Sigmoid colon (tissue), 7 donors: Measurements from ENCODE around the gene ABHD16A. TPM values are rescaled to one million over a fixed set of nuclear protein-coding genes. Genes with fewer than 3 reads are reported as not detected.

Experiments
- DNase-seq: peaks from one replicate; pipeline ENCODE4 v3.0.0-alpha.2; 2019
- H3K27ac ChIP-seq, 4 donors: fragments of 200-600 bp; sonication (generic); one replicate each; pipeline ENCODE4 v1.5.1; 2016 to 2019; ENCODE audit warnings: mild to moderate bottlenecking in 1 of 4
- H3K27me3 ChIP-seq, 3 donors: fragments of 200-600 bp; sonication (generic); one replicate each; pipeline ENCODE4 v1.5.1; 2019; ENCODE audit warnings: mild to moderate bottlenecking in 1 of 3
- H3K36me3 ChIP-seq, 4 donors: fragments of 200-600 bp; sonication (generic); one replicate each; pipeline ENCODE4 v1.5.1; 2016 to 2019
- H3K4me1 ChIP-seq, 4 donors: fragments of 200-600 bp; sonication (generic); one replicate each; pipeline ENCODE4 v1.5.1; 2017 to 2019
- H3K4me3 ChIP-seq, 4 donors: fragments of 200-600 bp; sonication (generic); one replicate each; pipeline ENCODE4 v1.5.1; 2017 to 2019; ENCODE audit warnings: mild to moderate bottlenecking in 2 of 4, moderate library complexity in 1 of 4
- H3K9me3 ChIP-seq, 4 donors: fragments of 200-600 bp in 3 of 4; sonication (generic) in 3 of 4; one replicate each; pipeline versions ENCODE4 v1.5.1 to v1.6.1; 2013 to 2019
- CTCF ChIP-seq, 4 experiments: fragments of 450-650 bp in 3 of 4; fragments of 200-600 bp in 1 of 4; IDR thresholded peaks; one replicate each; pipeline ENCODE4 v1.5.1; 2016 to 2019; ENCODE audit warnings: antibody characterized with exemption in 4 of 4, mild to moderate bottlenecking in 3 of 4, moderate library complexity in 2 of 4
- EP300 ChIP-seq, 4 donors: sonication (generic); formaldehyde crosslinking; IDR thresholded peaks; one replicate each; pipeline ENCODE4 v1.6.1; 2017; ENCODE audit warnings: antibody characterized with exemption in 4 of 4
- POLR2A ChIP-seq, 2 donors: fragments of 450-650 bp; IDR thresholded peaks; one replicate each; pipeline ENCODE4 v1.6.1; 2016; ENCODE audit warnings: antibody characterized with exemption in 2 of 2, mild to moderate bottlenecking in 2 of 2, moderate library complexity in 2 of 2
- POLR2AphosphoS5 ChIP-seq, 4 donors: sonication (generic); formaldehyde crosslinking; IDR thresholded peaks; one replicate each; pipeline ENCODE4 v1.6.1; 2017; ENCODE audit warnings: antibody characterized with exemption in 4 of 4
- WGBS, 2 donors: extraction: QIAGEN DNeasy Blood & Tissue Kit; methylation state at CpG; one replicate each; pipeline ENCODE4 v1.1.7; 2013; 5-methylcytosine and 5-hydroxymethylcytosine counted together
- intact Hi-C: fragments of 100-400 bp; cut with DNase I; formaldehyde crosslinking; loops from one replicate; pipeline ENCODE4 v1.15.1; 2023
- polyA plus RNA-seq, 3 donors: library from polyadenylated mRNA; stranded (reverse); fragments of 200-250 nt; gene quantifications; one replicate each; pipeline ENCODE4 v1.2.3, GENCODE V29; 2013
- total RNA-seq, 4 donors: library from RNA; depleted of rRNA; stranded (reverse); fragments of >200 nt; gene quantifications; one replicate each; pipeline ENCODE4 v1.1.0, GENCODE V29; 2016
- donor health status: healthy with polysubstance abuse.
- donor health status: Bipolar disorder and iron deficiency.
- donor health status: healthy.

The ABHD16A gene
- total and polyA plus RNA-seq, 7 donors: 16.9 to 63.4 (median 40.3) TPM

DNA sequence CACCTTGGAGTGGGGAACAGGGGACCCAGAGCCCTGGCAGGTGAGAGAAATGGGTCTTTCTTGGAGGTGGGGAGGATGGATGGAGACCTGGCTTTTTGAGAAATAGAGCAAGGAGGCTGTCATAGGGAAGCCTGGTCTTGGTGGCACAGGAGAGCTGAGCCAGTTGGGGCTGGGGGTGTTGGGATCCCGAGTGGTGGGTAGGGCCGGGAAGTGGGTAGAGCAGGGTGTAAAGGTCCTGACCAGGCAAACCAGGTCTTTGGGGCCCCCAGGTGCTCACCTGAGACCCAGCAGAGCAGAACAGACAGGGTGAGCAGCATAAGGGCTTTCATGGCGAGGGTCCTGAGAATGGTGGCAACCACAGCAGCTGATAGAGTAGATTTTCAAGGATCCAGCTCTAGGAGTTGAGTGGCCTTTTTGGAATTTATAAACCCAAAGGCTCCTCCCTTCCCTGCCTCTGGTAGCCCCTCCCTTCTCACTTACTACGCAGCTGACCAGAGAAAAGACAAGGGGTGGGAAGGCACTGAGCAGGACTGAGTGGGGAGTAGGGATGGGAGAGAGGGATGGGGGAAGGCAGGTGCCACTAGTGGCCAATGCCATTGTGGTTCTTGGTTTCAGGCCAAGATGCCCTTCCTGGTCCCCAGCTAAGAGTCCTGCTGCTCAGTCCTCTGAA is 18.4 kb upstream of the ABHD16A start, which contains the start of gene LY6G6C:
LY6G6C (minus strand) TSS at position 396 of the 670 bp plus-strand sequence; CDS start at position 329, 67 bp downstream.
- TF ChIP-seq CTCF (IDR thresholded peaks at IDR 0.05) (no peak), EP300 (IDR thresholded peaks at IDR 0.05) (no peak), POLR2AphosphoS5 (IDR thresholded peaks at IDR 0.05) (no peak), POLR2A (IDR thresholded peaks at IDR 0.05) (no peak)
- Histone ChIP-seq H3K27ac (no peak within 1 kb of the TSS), H3K4me1 (no peaks in the 10 kb centered on the region), H3K27me3 (no peaks in the 10 kb centered on the region), H3K4me3 (no peak within 1 kb of the TSS), H3K36me3 (peaks cover 0 to 11% (median 4%) of the 10 kb centered on the region in 4 donors), H3K9me3 (no peaks in the 10 kb centered on the region)
- no peak for DNase-seq
- WGBS, 2 donors: 84 to 91% methylated on average over 4 of the region's 4 CpGs
- intact Hi-C loops: no loop called here

GRCh38 chr6:31720196-31720770 is 17.2 kb upstream of the ABHD16A start:
- intact Hi-C loops: no loop called here
- 43 to 79% methylated on average over 5 of the region's 5 CpGs for WGBS, 2 donors
- TF ChIP-seq POLR2AphosphoS5 (IDR thresholded peaks at IDR 0.05) (no peak), EP300 (IDR thresholded peaks at IDR 0.05) (no peak), POLR2A (IDR thresholded peaks at IDR 0.05) (no peak), CTCF (IDR thresholded peaks at IDR 0.05) (no peak)

DNA sequence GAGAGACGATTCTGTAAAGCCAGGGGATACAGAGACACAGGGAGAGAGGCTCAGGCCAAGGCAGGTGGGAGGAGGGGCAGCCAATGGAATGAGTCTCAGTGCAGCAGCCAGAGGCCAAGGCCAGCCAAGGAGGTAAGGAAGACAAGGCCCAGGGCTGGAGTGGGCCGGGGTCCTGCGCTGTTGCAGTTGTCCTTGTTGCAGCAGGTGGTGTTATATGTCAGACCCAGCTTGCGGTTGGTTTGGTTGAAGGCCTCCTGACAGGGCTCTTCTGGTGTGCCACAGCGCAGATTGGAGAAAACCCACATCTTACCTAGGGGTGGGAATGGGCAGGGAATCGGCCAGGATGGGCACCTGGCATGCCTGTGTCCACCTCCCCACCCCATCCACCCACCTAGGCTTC is 15.9 kb upstream of the ABHD16A start:
- Histone ChIP-seq H3K27ac (no peak overlapping the region), H3K4me1 (peaks cover 0 to 11% (median 10%) of the 10 kb centered on the region in 4 donors), H3K27me3 (no peaks in the 10 kb centered on the region), H3K36me3 (no peaks in the 10 kb centered on the region), H3K9me3 (no peaks in the 10 kb centered on the region), H3K4me3 (no peak overlapping the region)
- no peak for TF ChIP-seq POLR2A (IDR thresholded peaks at IDR 0.05)
- no peak for TF ChIP-seq POLR2AphosphoS5 (IDR thresholded peaks at IDR 0.05)
- no peak for TF ChIP-seq EP300 (IDR thresholded peaks at IDR 0.05)
- TF ChIP-seq CTCF (IDR thresholded peaks at IDR 0.05): no peak
- no peak for DNase-seq
- WGBS, 2 donors: 67 to 82% methylated on average over 6 of the region's 6 CpGs
- intact Hi-C loops: no loop called here

More at GRCh38 chr6:31720196-31720770, 17.2 kb upstream of the ABHD16A start:
- H3K4me3 ChIP-seq: no peak overlapping the region
- DNase-seq: no peak
- H3K4me1 ChIP-seq: peaks cover 0 to 5% (median 5%) of the 10 kb centered on the region in 4 donors
- no peaks in the 10 kb centered on the region for H3K9me3 ChIP-seq
- H3K27ac ChIP-seq: no peak overlapping the region
- no peaks in the 10 kb centered on the region for H3K27me3 ChIP-seq
- no peaks in the 10 kb centered on the region for H3K36me3 ChIP-seq

- Histone ChIP-seq H3K36me3 (no peaks in the 10 kb centered on the region), H3K27ac (no peak overlapping the region), H3K4me1 (peaks cover 0 to 11% (median 10%) of the 10 kb centered on the region in 4 donors), H3K27me3 (no peaks in the 10 kb centered on the region), H3K9me3 (no peaks in the 10 kb centered on the region), H3K4me3 (no peak overlapping the region)
- WGBS, 2 donors: 18 to 67% methylated on average over 1 of the region's 1 CpG
- TF ChIP-seq POLR2A (IDR thresholded peaks at IDR 0.05) (no peak), CTCF (IDR thresholded peaks at IDR 0.05) (no peak)
- intact Hi-C loops: no loop called here
- no peak for DNase-seq
Observed at GRCh38 chr6:31718265-31718664, 15.1 kb upstream of the ABHD16A start.
